HG03565 (cell line): ENCODE data around the gene NUP210.
A peak's percentile ranks its signal among the peaks of the same experiment; 100 is the strongest.

Experiments
- ATAC-seq: cut with Tn5 transposase; IDR thresholded peaks from one replicate; pipeline ENCODE4 v1.9.1; 2021; ENCODE audit warnings: mild to moderate bottlenecking, moderate library complexity; ENCODE audit not compliant: unreplicated experiment

Gene NUP210

GRCh38 chr3:13353506-13353905 is 66.6 kb downstream of the NUP210 start:
- ATAC-seq: no peak

GRCh38 chr3:13352621-13353131 is 67.4 kb downstream of the NUP210 start:
- no peak for ATAC-seq

GRCh38 chr3:13349823-13350222 is 70.3 kb downstream of the NUP210 start:
- no peak for ATAC-seq

DNA sequence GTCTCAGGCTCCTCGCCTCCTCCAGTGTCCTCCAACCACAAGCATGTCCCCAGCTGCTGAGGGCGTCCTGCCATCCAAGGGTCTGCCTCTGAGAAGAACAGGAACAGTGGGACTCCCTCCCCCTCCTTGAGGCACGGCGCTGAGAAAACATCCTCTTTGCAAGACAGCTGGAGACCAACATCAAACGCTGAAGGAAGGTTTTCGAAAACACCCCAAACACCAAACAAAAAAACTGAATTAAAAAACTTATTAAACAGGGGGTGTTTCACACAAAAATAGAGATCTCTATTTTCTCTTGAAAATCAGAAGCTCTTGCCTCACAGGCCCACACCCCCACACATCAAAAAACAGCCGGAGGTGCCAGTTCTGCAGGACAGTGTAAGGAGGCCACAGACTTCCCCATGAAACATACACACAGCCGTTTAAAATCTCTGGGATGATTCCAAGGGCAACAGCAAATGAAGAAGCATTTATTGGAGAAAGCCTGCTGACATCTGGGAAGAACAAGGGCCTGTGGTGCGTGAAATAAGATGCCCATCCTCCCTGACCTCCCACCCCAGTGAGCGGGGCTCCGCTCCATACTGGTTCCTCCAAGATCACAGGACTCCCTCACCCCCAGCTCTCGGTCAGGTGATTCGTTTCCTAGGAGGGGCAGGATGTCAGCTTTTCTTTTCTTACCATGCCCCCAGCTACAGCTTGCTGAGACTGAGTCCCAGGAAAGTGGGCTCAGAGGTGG is 71.3 kb downstream of the NUP210 start:
- ATAC-seq: no peak

- ATAC-seq: no peak
These were observed 72.0 kb downstream of the NUP210 start for GRCh38 chr3:13348100-13348499.

GRCh38 chr3:13347390-13347950 is 72.7 kb downstream of the NUP210 start:
- ATAC-seq: no peak

DNA sequence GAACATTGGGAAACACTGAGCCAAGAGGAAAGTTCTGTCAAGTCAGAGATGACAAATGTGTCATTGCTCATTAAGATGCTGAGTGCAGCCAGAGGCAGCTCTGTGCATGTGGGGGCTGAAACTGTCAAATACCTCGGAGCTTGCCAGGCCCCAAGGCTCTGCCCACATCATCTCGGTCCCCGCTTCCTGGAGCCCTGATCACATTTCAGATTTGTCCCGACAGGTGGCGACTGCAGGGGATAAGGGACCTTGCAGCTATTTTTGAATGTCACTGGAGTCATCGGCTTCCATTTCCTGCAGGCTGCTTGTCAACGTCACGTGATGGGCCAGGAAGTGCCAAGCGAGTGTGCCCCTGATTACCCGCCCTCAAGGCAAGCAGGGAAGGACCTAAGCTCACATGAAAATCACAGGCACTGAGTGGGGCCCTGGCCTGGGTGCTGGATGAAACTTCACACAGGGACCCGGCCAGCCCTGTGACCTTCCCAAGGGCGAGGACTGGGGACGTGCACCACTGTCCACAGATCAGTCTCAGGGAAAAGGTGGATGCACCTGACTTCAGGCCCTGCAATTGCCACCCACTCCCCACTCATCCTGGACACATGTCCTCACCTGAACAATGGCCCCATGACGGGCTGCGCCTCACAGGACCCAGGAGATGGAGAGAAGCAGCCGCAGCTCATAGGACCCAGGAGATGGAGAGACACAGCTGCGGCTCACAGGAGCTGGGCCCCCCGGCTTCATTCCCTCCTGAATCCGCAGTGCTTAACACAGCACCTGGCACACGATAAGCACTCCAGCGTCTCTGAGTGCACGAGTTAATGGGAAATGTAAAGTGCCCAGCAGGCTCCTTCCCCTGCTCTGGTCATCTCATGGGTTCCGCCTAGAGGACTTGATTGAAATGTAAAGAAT is 73.4 kb downstream of the NUP210 start:
- no peak for ATAC-seq

- no peak for ATAC-seq
These were observed 74.3 kb downstream of the NUP210 start for GRCh38 chr3:13345772-13346171.

DNA sequence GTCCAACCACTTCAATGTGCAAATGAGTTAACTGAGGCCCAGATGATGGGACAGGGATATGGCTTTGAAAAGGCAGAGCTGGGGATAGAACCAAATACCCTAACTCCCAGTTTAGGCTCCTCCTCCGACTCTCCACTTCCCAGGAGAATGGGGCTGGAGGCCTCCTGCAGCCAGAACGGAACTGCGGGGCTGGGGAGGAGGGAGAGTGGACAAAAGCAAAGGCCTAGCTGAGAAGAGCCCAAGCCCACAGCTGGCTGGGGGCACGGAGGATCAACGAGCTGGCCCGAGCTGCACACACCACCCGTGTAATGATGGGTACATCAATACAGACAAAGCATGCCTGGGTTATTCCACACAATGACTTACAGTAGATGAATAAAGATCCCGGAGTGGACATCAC is 74.8 kb downstream of the NUP210 start:
- ATAC-seq: no peak

GRCh38 chr3:13344663-13345062 is 75.5 kb downstream of the NUP210 start:
- ATAC-seq: no peak

- no peak for ATAC-seq
These were observed 76.5 kb downstream of the NUP210 start for GRCh38 chr3:13343601-13344000.

DNA sequence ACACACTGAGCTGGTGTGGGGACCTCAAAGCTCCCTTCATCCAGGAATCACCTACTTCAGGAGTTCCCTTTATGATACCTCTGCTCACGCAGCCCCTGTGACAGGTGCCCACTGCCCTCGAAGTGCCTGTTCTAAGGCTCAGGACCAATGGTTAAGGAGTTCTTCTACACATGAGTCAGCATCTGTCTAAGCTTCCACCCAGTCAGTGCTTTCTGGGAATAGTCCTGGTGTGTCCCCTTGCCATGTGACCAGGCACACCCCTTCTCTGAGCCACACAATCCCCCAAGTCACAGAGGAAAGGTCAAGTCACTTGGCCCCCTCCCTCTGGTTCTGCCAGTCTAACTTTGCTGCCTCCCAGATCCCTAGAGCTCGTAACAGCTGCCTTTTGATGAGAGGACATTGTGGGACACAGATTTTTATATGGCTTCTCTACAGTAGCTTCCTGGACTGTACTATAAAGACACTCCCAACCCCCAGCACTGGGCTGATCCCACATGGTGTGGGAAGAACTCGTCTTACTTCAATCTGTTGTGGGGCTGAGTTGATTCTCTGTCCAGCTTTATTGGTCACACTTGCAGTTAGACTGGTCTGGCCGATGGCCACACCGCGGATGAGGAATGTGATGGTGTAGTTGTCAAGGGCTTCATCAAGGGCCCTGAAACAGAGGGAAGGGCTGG is 78.8 kb downstream of the NUP210 start:
- ATAC-seq: no peak

GRCh38 chr3:13339833-13340232 is 80.3 kb downstream of the NUP210 start:
- no peak for ATAC-seq

DNA sequence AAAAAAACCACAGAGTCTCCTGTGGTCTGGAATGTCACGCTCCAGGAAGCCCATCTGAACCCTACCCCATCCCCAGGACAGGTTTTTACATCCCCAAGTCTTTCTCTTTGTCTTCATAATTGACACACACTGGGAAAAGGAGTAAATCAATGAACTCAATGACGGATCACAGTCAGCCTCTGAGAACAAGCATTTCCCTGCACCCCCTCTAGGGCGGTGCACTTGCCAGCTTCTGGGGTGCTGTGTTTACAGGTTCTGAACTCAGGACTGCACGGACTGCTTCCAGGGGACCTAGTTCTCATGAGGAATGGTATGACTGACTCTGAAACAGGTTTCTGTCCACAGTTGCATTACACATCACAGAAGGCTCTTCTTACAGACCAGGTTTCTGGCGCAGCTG is 81.1 kb downstream of the NUP210 start:
- no peak for ATAC-seq

DNA sequence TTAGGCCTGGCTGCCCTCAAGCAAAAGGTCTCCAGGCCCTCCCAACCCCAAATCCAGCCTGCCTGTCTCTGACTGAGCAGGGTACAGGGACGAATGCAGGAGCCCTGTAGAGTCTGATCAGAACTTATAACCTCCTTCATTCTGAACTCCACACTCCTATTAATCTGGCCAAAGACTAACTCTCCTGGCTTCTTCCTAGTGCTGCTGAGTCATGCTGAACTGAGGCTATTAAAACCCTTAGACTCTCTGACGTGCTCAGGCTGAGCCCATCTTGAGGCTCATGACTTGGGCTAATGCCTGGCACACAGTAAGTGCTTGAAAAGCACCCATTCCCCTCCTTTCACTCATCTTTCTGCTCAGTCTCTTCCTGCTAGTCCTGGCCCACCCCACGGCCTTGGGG is 81.9 kb downstream of the NUP210 start:
- no peak for ATAC-seq

GRCh38 chr3:13336592-13336991 is 83.5 kb downstream of the NUP210 start:
- no peak for ATAC-seq

DNA sequence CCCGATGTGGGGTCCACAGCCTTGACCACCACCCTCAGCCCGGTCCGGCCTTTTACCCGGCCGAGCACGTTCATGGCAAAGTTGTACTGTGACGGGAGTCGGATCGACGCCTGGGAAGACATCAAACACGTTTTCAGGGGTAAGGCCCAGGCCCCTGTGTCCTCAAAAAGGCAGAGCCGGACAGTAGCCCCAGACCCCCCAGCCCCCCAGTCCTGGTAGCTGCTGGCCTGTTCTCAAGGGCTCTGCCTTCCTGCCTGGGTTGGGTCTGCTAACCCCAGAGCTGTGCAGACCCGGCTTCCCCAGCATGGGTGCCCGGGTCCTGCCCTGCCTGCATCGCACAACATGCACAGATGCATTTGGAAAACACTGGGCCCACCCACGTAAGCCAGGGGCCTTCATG is 84.6 kb downstream of the NUP210 start:
- no peak for ATAC-seq

- ATAC-seq: no peak
These were observed 85.1 kb downstream of the NUP210 start for GRCh38 chr3:13335059-13335458.

- no peak for ATAC-seq
These were observed 86.8 kb downstream of the NUP210 start for GRCh38 chr3:13333236-13333897.

DNA sequence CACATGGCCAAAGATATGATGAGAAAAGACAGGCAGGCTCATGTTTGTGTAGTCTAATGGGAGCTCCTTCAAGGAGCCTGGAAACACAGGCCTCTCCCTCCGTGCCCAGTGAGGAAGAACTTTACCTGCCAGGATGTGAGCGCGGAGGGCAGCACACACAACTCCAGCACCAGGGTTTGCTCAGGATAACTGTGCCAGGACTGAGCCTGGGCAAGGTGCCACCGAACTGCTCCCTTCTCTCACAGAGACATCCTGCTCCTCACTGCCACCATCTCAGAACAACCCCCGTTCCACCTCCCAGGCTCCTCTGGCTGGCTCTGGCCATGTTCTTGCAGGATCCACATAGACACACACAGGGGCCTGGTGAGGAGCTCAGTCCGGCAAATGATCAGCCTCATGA is 87.4 kb downstream of the NUP210 start:
- ATAC-seq: no peak

- ATAC-seq: peak; percentile 90
These were observed 88.0 kb downstream of the NUP210 start for GRCh38 chr3:13332158-13332557.
